Stimulated activated CD8-positive, alpha-beta memory T cell treated with anti-CD3 and anti-CD28 coated beads, Interleukin-15, amount 100 ng/mL, for 48 hours (primary cell): ENCODE results near the gene HSDL2.
"Not testable (repeated sequence)": the region's sequence is repeated elsewhere in the genome, so short reads cannot be mapped to it uniquely, and the experiment has no call there.

Source experiments
- DNase-seq, 2 donors: peaks; one replicate each; pipeline ENCODE4 v3.0.0-alpha.2; 2020; ENCODE audit warnings: low read depth in 2 of 2

Gene HSDL2

DNA sequence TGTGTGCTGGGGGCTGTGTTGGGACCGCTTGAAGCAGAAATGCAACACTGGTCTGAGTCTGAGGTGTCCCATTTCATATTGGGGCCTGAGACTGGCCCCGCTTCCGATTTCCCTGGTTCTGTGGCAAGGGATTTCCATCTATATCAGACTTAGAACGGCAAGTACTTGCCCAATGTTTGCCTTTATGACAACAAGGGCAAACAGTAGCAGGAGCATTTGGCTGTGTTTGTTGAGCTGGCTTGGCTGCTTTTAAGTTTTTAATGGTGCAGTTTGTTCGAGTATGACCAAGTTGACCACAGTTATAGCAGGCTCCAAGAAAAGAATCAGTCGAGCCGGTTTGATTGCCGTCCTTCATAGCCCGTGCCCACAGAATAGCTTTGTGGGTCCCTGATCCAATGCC is 17.0 kb downstream of the HSDL2 start:
- no peak for DNase-seq

DNA sequence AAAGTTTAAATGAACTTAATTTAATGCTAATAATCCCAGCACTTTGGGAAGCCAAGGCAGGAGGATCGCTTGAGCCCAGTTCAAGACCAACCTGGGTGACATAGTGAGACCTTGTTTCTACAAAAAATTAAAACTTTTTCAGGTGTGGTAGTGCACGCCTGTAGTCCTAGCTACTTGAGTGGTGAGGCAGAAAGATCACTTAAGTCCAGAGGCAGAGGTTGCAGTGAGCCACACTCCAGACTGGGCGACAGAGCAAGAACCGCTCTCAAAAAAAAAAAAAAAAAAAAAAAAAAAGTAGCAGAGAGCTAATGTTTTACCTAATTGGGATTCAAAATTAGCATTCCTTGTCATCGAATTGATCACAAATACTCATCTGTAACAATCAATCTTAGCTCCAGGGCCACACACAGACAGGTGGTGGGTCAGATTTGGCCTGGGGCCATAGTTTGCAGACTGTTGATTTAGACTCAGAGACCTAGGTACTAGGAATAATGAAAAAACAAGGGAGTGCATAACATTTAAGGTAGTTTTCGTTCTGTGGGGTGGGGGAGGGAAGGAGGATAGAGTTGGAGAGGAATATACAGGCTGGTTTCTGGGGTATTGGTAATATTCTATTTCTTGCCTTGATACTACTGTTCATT is 21.4 kb downstream of the HSDL2 start:
- no peak for DNase-seq

GRCh38 chr9:112403614-112404201 is 23.8 kb downstream of the HSDL2 start:
- DNase-seq = no peak

DNA sequence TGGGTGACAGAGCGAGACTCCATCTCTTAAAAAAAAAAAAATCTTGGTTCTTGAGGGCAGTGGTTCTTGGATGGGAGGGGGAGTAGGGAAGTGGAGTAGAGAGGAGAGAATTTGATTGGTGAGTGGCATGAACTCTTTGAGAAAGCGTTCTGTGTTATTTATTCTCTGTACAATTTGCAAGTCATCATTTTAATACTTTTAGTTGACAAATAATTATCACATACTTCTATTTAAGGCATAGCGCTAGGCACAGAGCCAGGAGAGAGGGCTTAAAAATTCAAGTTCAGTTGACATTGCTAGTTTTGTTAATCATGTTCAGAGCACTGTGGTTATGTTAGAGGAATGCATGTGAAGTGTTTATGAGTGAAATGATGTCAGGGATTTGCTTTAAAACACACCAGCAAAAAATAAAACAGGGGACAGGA is 24.6 kb downstream of the HSDL2 start:
- no peak for DNase-seq

DNA sequence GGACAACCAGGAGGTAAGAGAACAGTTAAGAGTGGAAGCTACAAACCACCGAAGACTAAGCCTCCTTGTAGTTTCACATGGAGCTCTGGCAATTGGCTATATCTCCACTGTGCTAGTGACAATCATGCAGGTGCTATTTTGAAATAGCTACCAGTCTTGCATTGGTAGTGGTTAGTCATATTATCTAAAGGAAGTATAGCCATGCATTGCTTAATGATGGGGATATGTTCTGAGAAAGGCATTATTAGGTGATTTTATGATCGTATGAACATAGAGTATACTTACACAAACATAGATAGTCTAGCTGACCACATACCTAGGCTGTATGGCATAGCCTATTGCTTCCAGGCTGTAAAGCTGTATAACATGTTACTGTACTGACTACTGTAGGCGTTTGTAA is 28.4 kb downstream of the HSDL2 start:
- DNase-seq = no peak

GRCh38 chr9:112408819-112409218 is 28.9 kb downstream of the HSDL2 start:
- DNase-seq = no peak

GRCh38 chr9:112409758-112410157 is 29.9 kb downstream of the HSDL2 start:
- no peak for DNase-seq

DNA sequence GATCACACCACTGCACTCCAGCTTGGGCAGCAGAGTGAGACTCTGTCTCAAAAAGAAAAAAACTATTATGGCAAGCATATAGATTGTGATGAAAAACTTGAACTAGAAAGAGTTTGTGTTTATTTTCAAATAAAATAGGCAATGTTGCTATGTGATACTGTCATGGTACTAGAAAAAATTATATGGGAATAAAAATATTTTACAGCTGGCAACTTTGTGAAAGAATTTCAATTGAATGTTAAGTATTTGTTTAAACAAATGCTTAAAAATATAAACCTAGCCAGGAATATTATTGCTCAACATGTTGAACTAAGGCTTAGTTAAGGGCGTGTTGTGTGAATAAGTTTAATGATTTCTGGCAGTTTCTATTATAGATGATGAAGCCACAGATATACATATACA is 31.7 kb downstream of the HSDL2 start:
- no peak for DNase-seq

GRCh38 chr9:112413728-112414127 is 33.8 kb downstream of the HSDL2 start:
- not testable (repeated sequence) for DNase-seq

- DNase-seq = no peak
These were observed 40.3 kb downstream of the HSDL2 start for GRCh38 chr9:112420208-112420607.

- DNase-seq = no peak
These were observed 41.9 kb downstream of the HSDL2 start for GRCh38 chr9:112421771-112422222.

- no peak for DNase-seq
These were observed 42.7 kb downstream of the HSDL2 start for GRCh38 chr9:112422417-112423148.

- DNase-seq = no peak
These were observed 50.2 kb downstream of the HSDL2 start for GRCh38 chr9:112430006-112430522.

DNA sequence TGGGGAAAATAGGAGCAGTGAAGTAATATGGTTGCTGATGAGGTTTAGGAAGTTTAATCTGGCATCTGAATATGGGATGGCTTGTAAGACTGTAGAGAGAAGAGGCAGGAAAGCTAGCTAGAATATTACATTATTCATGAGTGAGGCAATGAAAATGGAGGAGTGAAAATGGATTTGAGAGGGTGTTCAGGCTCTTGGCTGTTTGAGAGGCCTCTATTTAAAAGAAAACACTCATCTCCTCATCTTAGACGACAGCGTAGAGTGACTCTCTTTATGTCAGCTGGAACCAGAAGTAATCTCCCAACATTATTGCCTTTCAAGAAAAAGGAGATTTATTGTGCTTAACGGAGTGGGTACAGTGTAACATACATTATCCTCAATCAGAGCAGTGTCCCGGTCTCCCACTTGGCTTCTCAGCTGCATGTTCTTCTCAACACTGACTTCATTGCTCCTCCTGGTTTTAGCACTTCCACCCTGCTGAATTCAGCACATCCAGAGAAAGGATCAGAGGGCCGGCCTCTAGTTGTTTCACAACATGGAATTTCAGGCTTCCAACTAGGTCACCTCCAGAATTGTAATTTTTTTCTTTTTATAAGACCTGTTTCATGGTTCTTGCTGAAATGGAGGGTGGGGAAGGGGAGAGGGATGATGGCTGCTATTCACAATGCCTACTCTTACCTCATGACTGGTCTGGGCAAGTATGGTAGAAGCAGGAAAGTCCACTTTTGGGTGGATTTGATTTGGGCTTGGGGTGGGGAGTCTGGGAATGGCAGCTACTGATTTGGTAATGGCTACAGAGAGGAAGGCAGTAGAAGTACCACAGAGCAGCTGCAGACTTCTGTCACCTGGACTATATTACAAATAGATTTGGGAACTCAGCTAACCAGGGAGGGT is 53.8 kb downstream of the HSDL2 start:
- no peak for DNase-seq

DNA sequence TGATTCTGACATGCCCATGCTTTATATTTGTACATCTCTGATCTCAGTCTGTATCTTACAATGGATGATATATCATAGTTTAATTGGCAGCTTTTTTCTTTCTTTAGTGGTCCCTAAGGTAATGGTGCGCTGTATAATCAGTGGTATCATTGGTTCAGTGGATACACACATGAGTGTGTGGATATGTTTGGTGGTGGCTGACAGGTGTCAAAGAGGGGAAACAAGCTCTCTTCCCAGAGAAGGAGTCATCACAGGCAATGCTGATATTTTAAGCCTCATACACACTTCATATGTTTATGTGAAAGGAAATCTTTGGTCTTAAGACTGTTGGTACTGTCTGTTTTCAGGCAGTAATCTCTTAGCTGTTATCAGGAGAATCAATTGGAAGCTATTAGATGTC is 54.6 kb downstream of the HSDL2 start:
- no peak for DNase-seq

GRCh38 chr9:112437406-112437805 is 57.5 kb downstream of the HSDL2 start:
- no peak for DNase-seq

GRCh38 chr9:112439171-112439570 is 59.3 kb downstream of the HSDL2 start:
- DNase-seq = no peak

GRCh38 chr9:112439825-112440224 is 59.9 kb downstream of the HSDL2 start:
- no peak for DNase-seq

DNA sequence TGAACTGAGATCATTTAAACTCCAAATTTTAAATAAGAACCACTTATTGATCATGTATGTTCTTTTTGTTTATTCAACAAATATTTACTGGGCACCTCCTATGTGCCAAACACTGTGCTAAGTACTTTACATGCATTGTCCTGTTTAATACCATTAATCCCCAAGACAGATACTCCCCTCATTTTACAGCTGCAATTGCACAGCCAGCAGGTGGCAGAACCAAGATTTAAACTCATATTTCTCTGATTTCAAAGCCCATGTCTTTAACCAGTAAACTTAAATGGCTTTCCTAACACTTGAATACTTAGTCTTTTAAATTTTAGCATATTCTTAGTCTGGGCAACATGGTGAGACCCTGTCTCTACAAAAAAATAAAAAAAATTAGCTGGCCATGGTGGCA is 63.3 kb downstream of the HSDL2 start:
- no peak for DNase-seq

DNA sequence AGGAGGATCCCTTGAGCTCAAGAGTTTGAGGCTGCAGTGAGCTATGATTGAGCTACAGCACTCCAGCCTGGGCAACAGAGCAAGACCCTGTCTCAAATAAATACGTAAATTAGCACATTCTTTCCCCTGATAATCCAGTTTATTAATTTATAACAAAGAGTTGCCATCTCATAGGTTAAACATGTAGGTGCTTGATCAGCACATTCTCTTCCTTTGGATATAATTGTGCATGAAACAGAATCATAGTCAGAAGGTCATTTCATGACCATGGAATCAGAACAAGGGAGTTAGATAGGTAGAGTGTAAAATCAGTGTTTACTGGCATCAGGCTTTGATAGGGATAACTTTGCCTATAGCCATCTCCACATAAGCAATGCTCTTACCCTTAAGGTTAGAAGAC is 63.7 kb downstream of the HSDL2 start:
- DNase-seq = no peak

DNA sequence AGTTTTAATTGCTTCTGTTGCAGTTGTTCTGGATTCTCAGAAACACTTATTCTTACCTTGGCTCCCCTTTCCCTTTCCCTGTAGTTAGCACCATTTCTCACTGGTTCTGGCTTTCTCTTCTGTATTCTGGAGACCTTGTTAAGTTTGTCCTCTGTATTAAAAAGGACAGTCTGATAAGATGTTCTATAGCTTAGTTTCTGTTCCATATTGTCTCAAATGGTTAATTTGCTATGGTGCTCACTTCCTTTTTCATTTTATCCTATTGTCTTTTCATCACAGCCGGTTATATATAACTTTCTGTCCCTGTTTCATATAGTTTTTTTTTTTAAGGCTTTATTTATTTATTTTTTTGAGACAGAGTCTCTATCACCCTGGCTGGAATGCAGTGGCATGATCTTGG is 65.3 kb downstream of the HSDL2 start:
- DNase-seq = no peak

DNA sequence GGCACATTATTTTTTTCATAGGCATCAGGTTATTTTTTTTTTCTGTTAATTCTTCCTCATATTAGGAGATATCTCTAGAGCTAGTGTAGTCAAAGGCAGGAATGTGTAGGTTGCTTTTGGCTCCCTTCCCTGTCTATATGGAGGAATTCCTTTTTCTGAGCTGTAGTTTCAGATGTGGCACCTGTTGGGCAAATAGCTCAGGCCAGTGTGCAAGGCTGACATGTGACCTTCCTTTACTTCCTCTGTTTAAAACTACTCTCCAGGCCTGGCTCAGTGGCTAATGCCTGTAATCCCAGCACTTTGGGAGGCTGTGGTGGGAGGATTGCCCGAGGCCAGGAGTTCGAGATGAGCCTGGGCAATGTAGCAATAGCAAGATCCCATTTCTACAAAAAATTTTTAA is 66.2 kb downstream of the HSDL2 start:
- DNase-seq = no peak
